HCT116 (cell line): ENCODE data around the gene CNOT2. TPM values are rescaled to one million over a fixed set of nuclear protein-coding genes. Genes with fewer than 3 reads are reported as not detected.

Experiments
- ATAC-seq: fragments of 200-7000 bp; cut with Tn5 transposase; 2 replicates; pipeline ENCODE4 v1.9.1; 2020; ENCODE audit warnings: mild to moderate bottlenecking, moderate library complexity
- BruUV-seq: library from RNA; stranded (reverse); fragments of 400-500 nt; replicated peaks from 2 replicates; lab custom pipeline; 2021; lab: Mats Ljungman, UMichigan
- CTCF ChIA-PET: fragments of 300-600 bp; sonication (Branson Sonifier 250); formaldehyde crosslinking; loops from one replicate; lab custom pipeline; 2021; ENCODE audit warnings: antibody characterized with exemption; lab: Charles Lee
- POLR2A ChIA-PET: fragments of 300-600, 350-600 bp; sonication (Branson Sonifier 250); formaldehyde crosslinking; loops from one replicate; lab custom pipeline; 2021; ENCODE audit warnings: antibody characterized with exemption; lab: Charles Lee
- RAD21 ChIA-PET, 2 experiments: fragments of 300-600 bp; sonication (Branson Sonifier 250); formaldehyde crosslinking; loops; one replicate each; lab custom pipeline; 2023; ENCODE audit warnings: low total read pairs in 2 of 2; ENCODE audit not compliant: uncharacterized antibody in 2 of 2, unreplicated experiment in 2 of 2, low non-redundant PET in 1 of 2; lab: Charles Lee
- DNase-seq: peaks from one replicate; pipeline ENCODE4 v3.0.0-alpha.2; 2010; ENCODE audit warnings: low read depth, low spot score
- H2AFZ ChIP-seq: fragments of 200-600 bp; shearing (Covaris generic), sonication (generic); 2 replicates; pipeline ENCODE4 v1.6.1; 2017; ENCODE audit warnings: low read depth, mixed run types, mixed read lengths, antibody characterized with exemption, low read length; ENCODE audit not compliant: poor library complexity, severe bottlenecking
- H3K27ac ChIP-seq: 2 replicates; pipeline ENCODE4 v1.5.1; 2012; ENCODE audit warnings: low read depth, low read length
- H3K27me3 ChIP-seq: fragments of 200-600 bp; sonication (generic); 2 replicates; pipeline ENCODE4 v1.6.1; 2016; ENCODE audit warnings: mixed run types, low read length, mixed read lengths; ENCODE audit not compliant: insufficient read depth
- H3K36me3 ChIP-seq, 2 experiments: fragments of 200-500 bp in 1 of 2; fragments of 200-600 bp in 1 of 2; sonication (Bioruptor generic) in 1 of 2; sonication (generic) in 1 of 2; 2 replicates each; pipeline versions ENCODE4 v1.5.1 to v1.6.1; 2014 to 2016; ENCODE audit warnings: low read length in 2 of 2, inconsistent platforms in 1 of 2, mixed read lengths in 1 of 2, mixed run types in 1 of 2; ENCODE audit not compliant: insufficient read depth in 2 of 2, control insufficient read depth in 1 of 2
- H3K4me1 ChIP-seq, 2 experiments: fragments of 200-600 bp in 1 of 2; sonication (generic) in 1 of 2; 2 replicates each; pipeline versions ENCODE4 v1.5.1 to v1.6.1; 2012 to 2017; ENCODE audit warnings: low read length in 2 of 2, inconsistent platforms in 1 of 2, mild to moderate bottlenecking in 1 of 2, mixed read lengths in 1 of 2, mixed run types in 1 of 2, moderate library complexity in 1 of 2; ENCODE audit not compliant: insufficient read depth in 2 of 2, control insufficient read depth in 1 of 2
- H3K4me2 ChIP-seq: fragments of 200-600 bp; sonication (generic); 2 replicates; pipeline ENCODE4 v1.6.1; 2017; ENCODE audit warnings: mixed run types, low read length, mixed read lengths
- H3K4me3 ChIP-seq, 2 experiments: fragments of 200-600 bp in 1 of 2; sonication (generic) in 1 of 2; replicated peaks in 1 of 2; 2 replicates each; pipeline ENCODE4 v1.5.1; 2011 to 2016; ENCODE audit warnings: low read length in 2 of 2, control low read depth in 1 of 2, low read depth in 1 of 2, mild to moderate bottlenecking in 1 of 2, mixed read lengths in 1 of 2, mixed run types in 1 of 2
- H3K79me2 ChIP-seq: fragments of 200-600 bp; sonication (generic); 2 replicates; pipeline ENCODE4 v1.6.1; 2017; ENCODE audit warnings: mild to moderate bottlenecking, mixed run types, low read length, moderate library complexity, mixed read lengths; ENCODE audit not compliant: insufficient read depth
- H3K9ac ChIP-seq: fragments of 200-600 bp; sonication (generic); 2 replicates; pipeline ENCODE4 v1.6.1; 2016; ENCODE audit warnings: low read length, mixed read lengths
- H3K9me2 ChIP-seq: fragments of 200-600 bp; sonication (generic), shearing (Covaris generic); 2 replicates; pipeline ENCODE4 v1.6.1; 2017; ENCODE audit warnings: mixed run types, mild to moderate bottlenecking, moderate library complexity; ENCODE audit not compliant: insufficient read depth
- H3K9me3 ChIP-seq, 2 experiments: fragments of 200-500 bp in 1 of 2; fragments of 200-600 bp in 1 of 2; sonication (Bioruptor generic) in 1 of 2; sonication (generic) in 1 of 2; 2 replicates each; pipeline ENCODE4 v1.6.1; 2014 to 2017; ENCODE audit warnings: low read length in 2 of 2, mixed read lengths in 2 of 2, inconsistent platforms in 1 of 2, low read depth in 1 of 2, mild to moderate bottlenecking in 1 of 2, mixed run types in 1 of 2, moderate library complexity in 1 of 2; ENCODE audit not compliant: control insufficient read depth in 1 of 2, insufficient read depth in 1 of 2
- H4K20me1 ChIP-seq: fragments of 200-600 bp; sonication (generic), shearing (Covaris generic); 2 replicates; pipeline ENCODE4 v1.6.1; 2017; ENCODE audit warnings: mixed run types, mild to moderate bottlenecking, moderate library complexity; ENCODE audit not compliant: insufficient read depth
- CBX3 ChIP-seq: IDR thresholded peaks from 2 replicates; pipeline ENCODE4 v1.6.1; 2012; ENCODE audit warnings: low read depth
- EGR1 ChIP-seq: IDR thresholded peaks from 2 replicates; pipeline ENCODE4 v1.6.1; 2012; ENCODE audit warnings: low read depth
- ELF1 ChIP-seq: IDR thresholded peaks from 2 replicates; pipeline ENCODE4 v1.6.1; 2012; ENCODE audit warnings: low read depth, borderline replicate concordance
- EZH2 ChIP-seq: fragments of 200-600 bp; sonication (generic); IDR thresholded peaks from 2 replicates; pipeline ENCODE4 v1.6.1; 2017; ENCODE audit warnings: antibody characterized with exemption, mixed run types
- EZH2phosphoT487 ChIP-seq: fragments of 200-600 bp; IDR thresholded peaks from 2 replicates; pipeline ENCODE4 v1.6.1; 2018; ENCODE audit warnings: antibody characterized with exemption, borderline replicate concordance
- FOSL1 ChIP-seq: IDR thresholded peaks from 2 replicates; pipeline ENCODE4 v1.6.1; 2012; ENCODE audit warnings: low read depth
- JUND ChIP-seq: IDR thresholded peaks from 2 replicates; pipeline ENCODE4 v1.6.1; 2012
- POLR2AphosphoS5 ChIP-seq: IDR thresholded peaks from 2 replicates; pipeline ENCODE4 v1.6.1; 2011; ENCODE audit warnings: mild to moderate bottlenecking, low read depth, low read length, moderate library complexity
- SIN3A ChIP-seq: IDR thresholded peaks from 2 replicates; pipeline ENCODE4 v1.6.1; 2012; ENCODE audit warnings: low read depth
- SP1 ChIP-seq: IDR thresholded peaks from 2 replicates; pipeline ENCODE4 v1.6.1; 2012; ENCODE audit warnings: low read depth
- SRF ChIP-seq: IDR thresholded peaks from 2 replicates; pipeline ENCODE4 v1.6.1; 2012; ENCODE audit warnings: low read depth
- TCF7L2 ChIP-seq: IDR thresholded peaks from 2 replicates; pipeline ENCODE4 v1.7.0; 2011; ENCODE audit warnings: borderline replicate concordance, inconsistent platforms; ENCODE audit not compliant: insufficient read depth, insufficient read length; ENCODE audit errors: extremely low read depth
- YY1 ChIP-seq: IDR thresholded peaks from 2 replicates; pipeline ENCODE4 v1.6.1; 2011; ENCODE audit warnings: low read length, low read depth, moderate library complexity, mild to moderate bottlenecking; ENCODE audit not compliant: insufficient replicate concordance; ENCODE audit errors: extremely low read depth
- ZFX ChIP-seq: fragments of 450-650 bp; IDR thresholded peaks from 2 replicates; pipeline ENCODE4 v1.6.1; 2017
- intact Hi-C: fragments of 100-400 bp; cut with micrococcal nuclease; formaldehyde crosslinking; loops from 2 replicates; pipeline ENCODE4 v1.10.0; 2022
- total RNA-seq: library from RNA; stranded (reverse); gene quantifications from one replicate; pipeline ENCODE4 v1.2.1, GENCODE V29; 2021; ENCODE audit not compliant: unreplicated experiment
- TF ChIP-seq, protein P1 (sequence below): IDR thresholded peaks from 2 replicates; pipeline ENCODE4 v1.6.1; 2011; ENCODE audit warnings: mild to moderate bottlenecking, low read length, moderate library complexity; ENCODE audit not compliant: insufficient replicate concordance; ENCODE audit errors: extremely low read depth

The CNOT2 gene
- total RNA-seq, 1 experiment from 2014 or later: 58.7 TPM

GRCh38 chr12:70241845-70242244 lies 1.4 kb upstream of the CNOT2 start:
- Histone ChIP-seq H3K27me3 (no peaks in the 10 kb centered on the region), H3K9me2 (no peaks in the 10 kb centered on the region), H3K4me1 (peaks cover 3 to 16% of the 10 kb centered on the region in 2 experiments; a peak in 3 of 4 replicates), H3K27ac (peak overlapping the region; percentile 96; the same call in 1 of the 2 replicates), H3K36me3 (0 out of 4 replicates have a peak, but pooled peaks cover 0 to 2% of the 10 kb centered on the region in 2 experiments), H3K4me2 (peak overlapping the region; percentile 88), H3K4me3 (peak overlapping the region; percentile 78 to 81), H3K79me2 (peaks cover 44% of the 10 kb centered on the region), H3K9ac (peak overlapping the region; percentile 83), H2AFZ (no peak overlapping the region), H3K9me3 (no peaks in the 10 kb centered on the region), H4K20me1 (peaks cover 19% of the 10 kb centered on the region)
- ChIA-PET POLR2A (no interaction called here), CTCF (no interaction called here), RAD21 (no interaction called here)
- DNase-seq (no peak), ATAC-seq (no peak)
- TF ChIP-seq SRF (no peak), EZH2phosphoT487 (no peak), EGR1 (no peak), POLR2AphosphoS5 (no peak), CBX3 (no peak), SIN3A (no peak), ZFX (no peak), JUND (no peak), SP1 (no peak), YY1 (no peak), EZH2 (no peak), TCF7L2 (no peak), ELF1 (no peak), FOSL1 (no peak)
- TF ChIP-seq, protein P1, sequence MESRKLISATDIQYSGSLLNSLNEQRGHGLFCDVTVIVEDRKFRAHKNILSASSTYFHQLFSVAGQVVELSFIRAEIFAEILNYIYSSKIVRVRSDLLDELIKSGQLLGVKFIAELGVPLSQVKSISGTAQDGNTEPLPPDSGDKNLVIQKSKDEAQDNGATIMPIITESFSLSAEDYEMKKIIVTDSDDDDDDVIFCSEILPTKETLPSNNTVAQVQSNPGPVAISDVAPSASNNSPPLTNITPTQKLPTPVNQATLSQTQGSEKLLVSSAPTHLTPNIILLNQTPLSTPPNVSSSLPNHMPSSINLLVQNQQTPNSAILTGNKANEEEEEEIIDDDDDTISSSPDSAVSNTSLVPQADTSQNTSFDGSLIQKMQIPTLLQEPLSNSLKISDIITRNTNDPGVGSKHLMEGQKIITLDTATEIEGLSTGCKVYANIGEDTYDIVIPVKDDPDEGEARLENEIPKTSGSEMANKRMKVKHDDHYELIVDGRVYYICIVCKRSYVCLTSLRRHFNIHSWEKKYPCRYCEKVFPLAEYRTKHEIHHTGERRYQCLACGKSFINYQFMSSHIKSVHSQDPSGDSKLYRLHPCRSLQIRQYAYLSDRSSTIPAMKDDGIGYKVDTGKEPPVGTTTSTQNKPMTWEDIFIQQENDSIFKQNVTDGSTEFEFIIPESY: no peak
- intact Hi-C loops: loop anchor here (2.0 to 5.0 kb wide), 3 partner anchors 125 to 335 kb away; partner anchors contain the start of gene KCNMB4
- no TSS peak for BruUV-seq
